K562 (cell line): ENCODE results near the gene BCL7B. TPM values are rescaled to one million over a fixed set of nuclear protein-coding genes. Genes with fewer than 3 reads are reported as not detected.

Experiments
- CBX8 ChIP-seq: fragments of 200-600 bp; sonication (generic); IDR thresholded peaks from 2 replicates; pipeline ENCODE4 v1.6.1; 2012; ENCODE audit warnings: borderline replicate concordance, mixed run types, low read depth, mild to moderate bottlenecking, moderate library complexity, mixed read lengths, low read length, control low read depth, inconsistent platforms; ENCODE audit not compliant: poor library complexity, severe bottlenecking; ENCODE audit errors: extremely low read depth
- FOXA1 ChIP-seq: fragments of 450-650 bp; IDR thresholded peaks from 2 replicates; pipeline ENCODE4 v1.6.1; 2016; ENCODE audit warnings: mild to moderate bottlenecking, borderline replicate concordance
- FOXK2 ChIP-seq, 2 experiments: fragments of 450-650 bp; IDR thresholded peaks in 1 of 2; conservative IDR thresholded peaks in 1 of 2; 2 replicates each; pipeline ENCODE4 v1.6.1; 2016; ENCODE audit warnings: low read depth in 2 of 2, mild to moderate bottlenecking in 1 of 2
- GATAD2A ChIP-seq: fragments of 450-650 bp; IDR thresholded peaks from 2 replicates; pipeline ENCODE4 v1.6.1; 2017
- HMGXB4 ChIP-seq: sonication (generic); formaldehyde crosslinking; IDR thresholded peaks from 2 replicates; pipeline ENCODE4 v1.8.1; 2023; ENCODE audit warnings: mild to moderate bottlenecking, missing genetic modification reagents
- KDM5B ChIP-seq: fragments of 200-600 bp; sonication (generic); IDR thresholded peaks from 2 replicates; pipeline ENCODE4 v1.6.1; 2012; ENCODE audit warnings: low read depth, mild to moderate bottlenecking, moderate library complexity, low read length, control low read depth, inconsistent platforms; ENCODE audit not compliant: insufficient replicate concordance
- MCM5 ChIP-seq: fragments of 450-650 bp; IDR thresholded peaks from 2 replicates; pipeline ENCODE4 v1.6.1; 2016; ENCODE audit warnings: low read depth
- NCOR1 ChIP-seq: fragments of 450-650 bp; IDR thresholded peaks from 2 replicates; pipeline ENCODE4 v1.6.1; 2016; ENCODE audit warnings: mild to moderate bottlenecking, moderate library complexity
- NR4A1 ChIP-seq, 2 experiments: fragments of 250-450 bp in 1 of 2; fragments of 450-650 bp in 1 of 2; sonication (Bioruptor Pico) in 1 of 2; IDR thresholded peaks; 2 replicates each; pipeline versions ENCODE4 v1.4.0 to v1.6.1; 2016 to 2020; ENCODE audit warnings: mild to moderate bottlenecking in 2 of 2, missing compliant biosample characterization in 1 of 2, missing genetic modification characterization in 1 of 2, moderate library complexity in 1 of 2
- ZBTB9 ChIP-seq: fragments of 450-650 bp; formaldehyde crosslinking; IDR thresholded peaks from 2 replicates; pipeline ENCODE4 v1.4.0; 2020; ENCODE audit warnings: mild to moderate bottlenecking, moderate library complexity
- ZKSCAN1 ChIP-seq: fragments of 150-350 bp; IDR thresholded peaks from 2 replicates; pipeline ENCODE4 v1.6.1; 2016; ENCODE audit warnings: low read depth, low read length
- ZNF518B ChIP-seq: fragments of 250-450 bp; sonication (Bioruptor Pico); IDR thresholded peaks from 2 replicates; pipeline ENCODE4 v1.5.0; 2021; ENCODE audit warnings: mild to moderate bottlenecking, moderate library complexity
- ZNF609 ChIP-seq: sonication (generic); formaldehyde crosslinking; IDR thresholded peaks from 2 replicates; pipeline ENCODE4 v1.8.1; 2023; ENCODE audit warnings: missing genetic modification reagents, mild to moderate bottlenecking, borderline replicate concordance
- polyA plus RNA-seq, 8 experiments: library from polyadenylated mRNA; depleted of rRNA in 4 of 8; stranded (reverse) in 5 of 8; unstranded in 3 of 8; fragments of >200 nt; fragmentation: Nextera tagmentation in 2 of 8; fragmentation: Illumina TruSeq in 1 of 8; extraction: Ambion mirVana in 2 of 8; extraction: Trizol in 1 of 8; gene quantifications; 2 replicates each; pipeline versions ENCODE4 v1.2.1 to v1.2.3, GENCODE V29; 2011 to 2014; ENCODE audit warnings: inconsistent platforms in 1 of 8, missing spikeins in 1 of 8
- total RNA-seq, 7 experiments: library from RNA; depleted of rRNA in 6 of 7; stranded (reverse); fragments of >200 nt in 6 of 7; fragmentation: Illumina TruSeq in 2 of 7; extraction: Trizol in 2 of 7; gene quantifications; 2 replicates each; pipeline versions ENCODE4 v1.2.1 to v1.2.3, GENCODE V29; 2011 to 2021; ENCODE audit warnings: low replicate concordance in 1 of 7

BCL7B gene
- total and polyA plus RNA-seq, 9 of the 15 experiments (the other 6 are each of a cell fraction or from before 2014, with no cell fraction given) = 10.0 to 73.2 (median 32.9) TPM

GRCh38 chr7:73578342-73579128, 21.0 kb upstream of the BCL7B start, which contains the start of gene TBL2 (continued):
- TF ChIP-seq ZBTB9 (CRISPR knock-in tag) = peak; percentile 78; the same call in 1 of the 2 replicates
- TF ChIP-seq HMGXB4 (CRISPR knock-in tag) = peak; percentile 65; the same call in 1 of the 2 replicates
- TF ChIP-seq NR4A1 (CRISPR knock-in tag; IDR thresholded peaks at IDR 0.05) = no peak
- TF ChIP-seq NR4A1 (tag; IDR thresholded peaks at IDR 0.05) = no peak
- no peak for TF ChIP-seq ZNF518B (CRISPR knock-in tag)
- TF ChIP-seq KDM5B = peak; percentile 97
- TF ChIP-seq CBX8 = no peak
- peak; percentile 84; the same call in 1 of the 2 replicates for TF ChIP-seq GATAD2A
- TF ChIP-seq NCOR1 = peak; percentile 44; the same call in 1 of the 2 replicates
- TF ChIP-seq FOXA1 = no peak
- TF ChIP-seq ZKSCAN1 = no peak
- no peak for TF ChIP-seq FOXK2 (conservative IDR thresholded peaks at IDR 0.05 in 1 of 2, IDR thresholded peaks at IDR 0.05 in 1 of 2; ENCODE audit: low read depth in 2 of 2)
- no peak for TF ChIP-seq ZNF609 (CRISPR knock-in tag)
- TF ChIP-seq MCM5 = no peak
